ENCODE measurements around the gene ITPRID1.

- TF ChIP-seq CTCF (IDR thresholded peaks at IDR 0.05) (no peak), POLR2A (IDR thresholded peaks at IDR 0.05) (no peak)
These were observed 133.6 kb downstream of the ITPRID1 start for GRCh38 chr7:31647511-31647910.

Measured in thyroid gland (tissue), 4 donors.